Measurements from ENCODE around the gene GBX2.

- TF ChIP-seq GTF2F1 (IDR thresholded peaks at IDR 0.05; ENCODE audit: borderline replicate concordance, low read depth, low read length) (no peak), ASH2L (IDR thresholded peaks at IDR 0.05; ENCODE audit: low read length) (no peak), POLR2A (IDR thresholded peaks at IDR 0.05; ENCODE audit: control extremely low read depth in 1 of 2, low read depth in 2 of 2, low read length in 2 of 2) (no peak), BACH1 (IDR thresholded peaks at IDR 0.05; ENCODE audit: low read length) (no peak), SUZ12 (IDR thresholded peaks at IDR 0.05; ENCODE audit: low read length) (no peak), CEBPB (IDR thresholded peaks at IDR 0.05; ENCODE audit: low read depth, low read length) (no peak), USF2 (IDR thresholded peaks at IDR 0.05; ENCODE audit: low read length) (no peak), POLR2AphosphoS5 (IDR thresholded peaks at IDR 0.05; ENCODE audit: low read depth, low read length) (no peak), CTCF (IDR thresholded peaks at IDR 0.05; ENCODE audit: control extremely low read depth in 1 of 3, insufficient read depth in 1 of 3, low read depth in 1 of 3, low read length in 3 of 3) (no peak), ATF2 (IDR thresholded peaks at IDR 0.05; ENCODE audit: low read length) (no peak), CHD2 (IDR thresholded peaks at IDR 0.05; ENCODE audit: low read length) (no peak), JUN (IDR thresholded peaks at IDR 0.05; ENCODE audit: low read depth, low read length) (no peak)
These were observed 7.5 kb upstream of the GBX2 start for GRCh38 chr2:236175548-236176150.

Measured in H1 (cell line).